Right lobe of liver (tissue), 4 donors: ENCODE data around the gene UPF1.
"Not testable (repeated sequence)": the region's sequence is repeated elsewhere in the genome, so short reads cannot be mapped to it uniquely, and the experiment has no call there.

Experiments
- CTCF ChIP-seq, 4 donors: fragments of 200-600 bp in 3 of 4; fragments of 450-650 bp in 1 of 4; IDR thresholded peaks; one replicate each; pipeline versions ENCODE4 v1.5.1 to v1.8.0; 2016 to 2022; ENCODE audit warnings: antibody characterized with exemption in 4 of 4, mild to moderate bottlenecking in 2 of 4
- POLR2A ChIP-seq: fragments of 450-650 bp; IDR thresholded peaks from one replicate; pipeline ENCODE4 v1.6.1; 2017; ENCODE audit warnings: antibody characterized with exemption, mild to moderate bottlenecking
- donor health status: DM: no; HTN: no; CAD: no.
- donor health status: DM: no; HTN: no; CAD: no.
- donor health status: DM: no; HTN: yes; CAD: no.

GRCh38 chr19:18816645-18817044 lies 15.1 kb upstream of the UPF1 start:
- TF ChIP-seq CTCF (IDR thresholded peaks at IDR 0.05); POLR2A: not testable (repeated sequence)
